Spleen (tissue), 11 donors: ENCODE measurements around the gene REXO5. TPM values are rescaled to one million over a fixed set of nuclear protein-coding genes. Genes with fewer than 3 reads are reported as not detected.

Experiments used
- DNase-seq: peaks from one replicate; pipeline ENCODE4 v3.0.0-alpha.2; 2020
- H3K27ac ChIP-seq, 8 donors: fragments of 200-600 bp; sonication (generic) in 7 of 8; 1 replicate in 4 of 8; 2 replicates in 4 of 8; pipeline versions ENCODE4 v1.5.0 to v1.8.0; 2016 to 2021; ENCODE audit warnings: inconsistent platforms in 4 of 8, mild to moderate bottlenecking in 4 of 8, moderate library complexity in 1 of 8
- H3K27me3 ChIP-seq, 7 donors: fragments of 200-600 bp; sonication (generic) in 6 of 7; replicated peaks in 1 of 7; 1 replicate in 4 of 7; 2 replicates in 3 of 7; pipeline versions ENCODE4 v1.5.0 to v1.8.0; 2016 to 2021; ENCODE audit warnings: inconsistent platforms in 3 of 7, mild to moderate bottlenecking in 1 of 7
- H3K36me3 ChIP-seq, 6 donors: fragments of 200-600 bp; sonication (generic) in 5 of 6; 1 replicate in 4 of 6; 2 replicates in 2 of 6; pipeline versions ENCODE4 v1.5.0 to v1.8.0; 2016 to 2021; ENCODE audit warnings: inconsistent platforms in 2 of 6
- H3K4me1 ChIP-seq, 6 donors: fragments of 200-600 bp; sonication (generic) in 5 of 6; 1 replicate in 3 of 6; 2 replicates in 3 of 6; pipeline versions ENCODE4 v1.5.0 to v1.8.0; 2016 to 2021; ENCODE audit warnings: inconsistent platforms in 3 of 6
- H3K4me3 ChIP-seq, 8 donors: fragments of 200-600 bp; sonication (generic) in 7 of 8; 1 replicate in 4 of 8; 2 replicates in 4 of 8; pipeline versions ENCODE4 v1.5.0 to v1.8.0; 2016 to 2021; ENCODE audit warnings: inconsistent platforms in 4 of 8, mild to moderate bottlenecking in 4 of 8, moderate library complexity in 2 of 8
- H3K9me3 ChIP-seq, 8 donors: fragments of 200-600 bp; sonication (generic) in 7 of 8; 1 replicate in 4 of 8; 2 replicates in 4 of 8; pipeline versions ENCODE4 v1.5.0 to v1.8.0; 2016 to 2021; ENCODE audit warnings: inconsistent platforms in 4 of 8
- POLR2A ChIP-seq, 3 donors: fragments of 450-650 bp; IDR thresholded peaks; one replicate each; pipeline ENCODE4 v1.5.1; 2017; ENCODE audit warnings: antibody characterized with exemption in 3 of 3, mild to moderate bottlenecking in 1 of 3
- POLR2AphosphoS5 ChIP-seq, 3 donors: sonication (generic); formaldehyde crosslinking; IDR thresholded peaks; one replicate each; pipeline ENCODE4 v1.5.1; 2017; ENCODE audit warnings: antibody characterized with exemption in 3 of 3
- WGBS, 5 donors: extraction: QIAGEN DNeasy Blood & Tissue Kit in 3 of 5; methylation state at CpG; one replicate each; pipeline versions ENCODE4 v1.1.5 to v1.1.7; 2013 to 2018; 5-methylcytosine and 5-hydroxymethylcytosine counted together
- intact Hi-C: fragments of 100-400 bp; cut with DNase I; formaldehyde crosslinking; loops from one replicate; pipeline ENCODE4 v1.15.0; 2023; ENCODE audit warnings: low total_unique reads
- polyA plus RNA-seq, 3 donors: library from polyadenylated mRNA; stranded (reverse); fragments of 200-250 nt; gene quantifications; one replicate each; pipeline ENCODE4 v1.2.1, GENCODE V29; 2013
- total RNA-seq, 7 donors: library from RNA; depleted of rRNA in 3 of 7; stranded (reverse); fragments of >200 nt in 3 of 7; fragmentation: NEBNext Ultra II Directional in 4 of 7; extraction: Animal tissue kit (Norgen Biotek cat#: 25700) in 4 of 7; gene quantifications; one replicate each; pipeline versions ENCODE4 v1.1.0 to v1.2.1, GENCODE V29; 2016 to 2021
- TF ChIP-seq, protein P1 (sequence below), 11 experiments: fragments of 200-600 bp in 7 of 11; fragments of 450-650 bp in 4 of 11; sonication (generic) in 4 of 11; IDR thresholded peaks in 8 of 11; conservative IDR thresholded peaks in 3 of 11; 1 replicate in 7 of 11; 2 replicates in 4 of 11; pipeline versions ENCODE4 v1.4.0 to v1.8.0; 2016 to 2021; ENCODE audit warnings: antibody characterized with exemption in 11 of 11, inconsistent platforms in 4 of 11, mild to moderate bottlenecking in 1 of 11
- donor health status: healthy with polysubstance abuse.
- donor health status: DM: no; HTN: no; CAD: no; lungs with moderate emphysema.
- donor health status: DM: no; HTN: no; CAD: no.
- donor health status: Bipolar disorder and iron deficiency.
- donor health status: healthy.
- donor health status: DM: no; HTN: no; CAD: no.
- donor health status: DM: yes; HTN: yes; CAD: no.

The REXO5 gene
- total and polyA plus RNA-seq, 10 donors: 0.46 to 3.7 (median 1.5) TPM

DNA sequence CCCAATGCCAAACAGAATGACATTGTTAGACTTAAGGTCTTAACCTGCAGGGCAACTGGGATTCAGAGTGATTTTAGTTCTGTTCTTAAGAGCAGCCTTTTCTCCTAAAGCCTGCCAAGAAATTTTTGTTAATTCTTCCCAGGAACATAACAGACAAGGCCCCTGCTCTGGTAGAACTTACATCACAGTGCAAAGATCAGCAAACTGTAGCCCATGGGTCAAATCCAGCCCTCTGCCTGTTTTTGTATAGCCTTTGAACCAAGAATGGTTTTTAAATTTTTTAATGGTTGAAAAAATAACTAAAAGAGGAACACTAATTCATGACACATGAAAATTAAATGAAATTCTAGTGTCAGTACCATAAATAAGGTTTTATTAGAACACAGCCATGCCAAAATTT is 38.8 kb upstream of the REXO5 start:
- no peaks in the 10 kb centered on the region for H3K9me3 ChIP-seq
- intact Hi-C loops: no loop called here
- H3K4me3 ChIP-seq: no peak overlapping the region
- H3K36me3 ChIP-seq: no peaks in the 10 kb centered on the region
- peaks cover 0 to 20% (median 13%) of the 10 kb centered on the region in 6 donors for H3K4me1 ChIP-seq
- H3K27ac ChIP-seq: no peak overlapping the region
- DNase-seq: no peak
- TF ChIP-seq, protein P1, sequence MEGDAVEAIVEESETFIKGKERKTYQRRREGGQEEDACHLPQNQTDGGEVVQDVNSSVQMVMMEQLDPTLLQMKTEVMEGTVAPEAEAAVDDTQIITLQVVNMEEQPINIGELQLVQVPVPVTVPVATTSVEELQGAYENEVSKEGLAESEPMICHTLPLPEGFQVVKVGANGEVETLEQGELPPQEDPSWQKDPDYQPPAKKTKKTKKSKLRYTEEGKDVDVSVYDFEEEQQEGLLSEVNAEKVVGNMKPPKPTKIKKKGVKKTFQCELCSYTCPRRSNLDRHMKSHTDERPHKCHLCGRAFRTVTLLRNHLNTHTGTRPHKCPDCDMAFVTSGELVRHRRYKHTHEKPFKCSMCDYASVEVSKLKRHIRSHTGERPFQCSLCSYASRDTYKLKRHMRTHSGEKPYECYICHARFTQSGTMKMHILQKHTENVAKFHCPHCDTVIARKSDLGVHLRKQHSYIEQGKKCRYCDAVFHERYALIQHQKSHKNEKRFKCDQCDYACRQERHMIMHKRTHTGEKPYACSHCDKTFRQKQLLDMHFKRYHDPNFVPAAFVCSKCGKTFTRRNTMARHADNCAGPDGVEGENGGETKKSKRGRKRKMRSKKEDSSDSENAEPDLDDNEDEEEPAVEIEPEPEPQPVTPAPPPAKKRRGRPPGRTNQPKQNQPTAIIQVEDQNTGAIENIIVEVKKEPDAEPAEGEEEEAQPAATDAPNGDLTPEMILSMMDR (IDR thresholded peaks at IDR 0.05 in 8 of 11, conservative IDR thresholded peaks at IDR 0.05 in 3 of 11): no peak
- TF ChIP-seq POLR2A (IDR thresholded peaks at IDR 0.05) (no peak), POLR2AphosphoS5 (IDR thresholded peaks at IDR 0.05) (no peak)
- no peaks in the 10 kb centered on the region for H3K27me3 ChIP-seq

DNA sequence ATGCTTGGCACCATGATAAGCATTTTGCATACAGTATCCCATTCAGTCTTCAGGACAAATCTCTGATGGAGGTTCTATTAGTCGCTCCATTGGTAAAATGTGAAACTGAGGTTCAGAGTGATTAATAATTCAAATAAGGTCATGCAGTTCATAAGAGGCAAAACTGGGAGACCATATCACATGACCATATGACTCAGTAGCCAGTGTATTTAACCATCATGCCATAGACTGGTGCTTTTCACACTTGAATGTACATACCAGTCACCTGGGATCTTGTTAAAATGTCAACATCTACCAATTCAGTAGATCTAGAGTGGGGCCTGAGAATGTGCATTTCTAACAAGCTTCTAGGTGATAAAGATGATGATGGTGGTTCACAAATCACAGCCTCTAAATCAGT is 38.2 kb upstream of the REXO5 start:
- Histone ChIP-seq H3K27me3 (no peaks in the 10 kb centered on the region), H3K36me3 (no peaks in the 10 kb centered on the region), H3K4me1 (peaks cover 0 to 14% (median 9%) of the 10 kb centered on the region in 6 donors), H3K9me3 (no peaks in the 10 kb centered on the region), H3K27ac (no peak overlapping the region), H3K4me3 (no peak overlapping the region)
- WGBS, 5 donors: 87 to 100% (median 96%) methylated on average over 1 of the region's 1 CpG
- DNase-seq: no peak
- intact Hi-C loops: no loop called here
- TF ChIP-seq POLR2AphosphoS5 (IDR thresholded peaks at IDR 0.05) (no peak), POLR2A (IDR thresholded peaks at IDR 0.05) (no peak)
- TF ChIP-seq, protein P1 (IDR thresholded peaks at IDR 0.05 in 8 of 11, conservative IDR thresholded peaks at IDR 0.05 in 3 of 11): no peak

DNA sequence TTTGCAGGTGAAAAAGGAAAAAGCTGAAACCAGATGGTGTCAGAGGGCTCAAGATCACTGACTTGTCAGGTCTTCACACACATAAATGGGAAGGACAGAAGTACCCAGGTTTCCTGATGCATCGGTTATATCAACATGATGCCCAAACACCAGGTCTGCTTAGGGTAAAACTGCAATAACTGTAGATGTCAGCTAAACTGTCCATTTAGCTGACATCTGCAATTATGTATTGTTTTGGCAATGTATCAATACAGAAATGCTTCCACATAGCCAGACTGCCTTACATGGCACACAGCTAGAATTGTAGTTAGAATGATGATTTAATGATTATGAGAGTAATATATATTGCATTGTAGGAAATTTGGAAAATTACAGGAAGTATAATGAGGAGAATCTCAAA is 37.5 kb upstream of the REXO5 start:
- TF ChIP-seq POLR2AphosphoS5 (IDR thresholded peaks at IDR 0.05) (no peak), POLR2A (IDR thresholded peaks at IDR 0.05) (no peak)
- TF ChIP-seq, protein P1 (IDR thresholded peaks at IDR 0.05 in 8 of 11, conservative IDR thresholded peaks at IDR 0.05 in 3 of 11): no peak
- Histone ChIP-seq H3K9me3 (no peaks in the 10 kb centered on the region), H3K36me3 (no peaks in the 10 kb centered on the region), H3K4me3 (no peak overlapping the region), H3K27ac (no peak overlapping the region), H3K4me1 (peaks cover 0 to 10% (median 6%) of the 10 kb centered on the region in 6 donors), H3K27me3 (no peaks in the 10 kb centered on the region)
- intact Hi-C loops: no loop called here
- WGBS, 5 donors: 24 to 84% (median 45%) methylated on average over 1 of the region's 1 CpG
- no peak for DNase-seq

DNA sequence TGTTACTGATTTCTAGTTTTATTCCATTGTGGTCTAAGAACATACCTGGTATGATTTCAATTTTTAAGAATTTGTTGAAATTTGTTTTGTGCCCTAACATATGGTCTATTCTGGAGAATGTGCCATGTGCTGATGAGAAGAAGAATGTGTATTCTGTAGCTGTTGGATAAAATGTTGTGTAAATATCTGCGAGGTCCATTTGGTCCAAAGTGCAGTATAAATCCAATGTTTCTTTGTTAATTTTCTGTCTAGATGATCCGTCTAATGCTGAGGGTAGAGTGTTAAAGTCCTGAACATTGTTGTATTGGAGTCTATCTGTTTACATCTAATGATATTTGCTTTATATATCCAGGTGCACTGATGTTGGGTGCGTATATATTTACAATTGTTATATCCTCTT is 32.6 kb upstream of the REXO5 start:
- Histone ChIP-seq H3K9me3 (no peaks in the 10 kb centered on the region), H3K4me3 (no peak overlapping the region), H3K27ac (no peak overlapping the region), H3K27me3 (no peaks in the 10 kb centered on the region), H3K4me1 (no peaks in the 10 kb centered on the region), H3K36me3 (peaks cover 0 to 13% (median 0%) of the 10 kb centered on the region in 6 donors)
- 90 to 96% (median 93%) methylated on average over 3 of the region's 3 CpGs for WGBS, 5 donors
- intact Hi-C loops: no loop called here
- no peak for TF ChIP-seq POLR2AphosphoS5 (IDR thresholded peaks at IDR 0.05)
- TF ChIP-seq, protein P1 (IDR thresholded peaks at IDR 0.05 in 8 of 11, conservative IDR thresholded peaks at IDR 0.05 in 3 of 11): no peak
- no peak for TF ChIP-seq POLR2A (IDR thresholded peaks at IDR 0.05)
- no peak for DNase-seq
